ENCODE measurements around the gene KANK2.

DNA sequence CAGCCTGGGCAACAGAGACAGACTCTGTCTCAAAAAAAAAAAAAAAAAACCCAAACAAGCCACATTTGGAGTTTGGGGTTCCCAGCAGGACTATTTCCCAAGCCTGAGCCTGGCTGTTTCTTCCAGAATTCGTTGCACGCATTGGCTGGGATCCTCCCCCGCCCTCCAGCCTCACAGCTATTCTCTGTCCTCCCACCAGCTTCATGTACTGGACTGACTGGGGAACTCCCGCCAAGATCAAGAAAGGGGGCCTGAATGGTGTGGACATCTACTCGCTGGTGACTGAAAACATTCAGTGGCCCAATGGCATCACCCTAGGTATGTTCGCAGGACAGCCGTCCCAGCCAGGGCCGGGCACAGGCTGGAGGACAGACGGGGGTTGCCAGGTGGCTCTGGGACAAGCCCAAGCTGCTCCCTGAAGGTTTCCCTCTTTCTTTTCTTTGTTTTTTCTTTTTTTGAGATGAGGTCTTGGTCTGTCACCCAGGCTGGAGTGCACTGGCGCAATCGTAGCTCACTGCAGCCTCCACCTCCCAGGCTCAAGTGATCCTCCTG, 81.4 kb downstream of the KANK2 start:
- TF ChIP-seq, protein P1, sequence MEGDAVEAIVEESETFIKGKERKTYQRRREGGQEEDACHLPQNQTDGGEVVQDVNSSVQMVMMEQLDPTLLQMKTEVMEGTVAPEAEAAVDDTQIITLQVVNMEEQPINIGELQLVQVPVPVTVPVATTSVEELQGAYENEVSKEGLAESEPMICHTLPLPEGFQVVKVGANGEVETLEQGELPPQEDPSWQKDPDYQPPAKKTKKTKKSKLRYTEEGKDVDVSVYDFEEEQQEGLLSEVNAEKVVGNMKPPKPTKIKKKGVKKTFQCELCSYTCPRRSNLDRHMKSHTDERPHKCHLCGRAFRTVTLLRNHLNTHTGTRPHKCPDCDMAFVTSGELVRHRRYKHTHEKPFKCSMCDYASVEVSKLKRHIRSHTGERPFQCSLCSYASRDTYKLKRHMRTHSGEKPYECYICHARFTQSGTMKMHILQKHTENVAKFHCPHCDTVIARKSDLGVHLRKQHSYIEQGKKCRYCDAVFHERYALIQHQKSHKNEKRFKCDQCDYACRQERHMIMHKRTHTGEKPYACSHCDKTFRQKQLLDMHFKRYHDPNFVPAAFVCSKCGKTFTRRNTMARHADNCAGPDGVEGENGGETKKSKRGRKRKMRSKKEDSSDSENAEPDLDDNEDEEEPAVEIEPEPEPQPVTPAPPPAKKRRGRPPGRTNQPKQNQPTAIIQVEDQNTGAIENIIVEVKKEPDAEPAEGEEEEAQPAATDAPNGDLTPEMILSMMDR (IDR thresholded peaks at IDR 0.05), result no peak
- no peak for TF ChIP-seq FOXM1 (IDR thresholded peaks at IDR 0.05; ENCODE audit: low read depth)
- TF ChIP-seq ELF1 (IDR thresholded peaks at IDR 0.05), result no peak
- TF ChIP-seq, protein P2, sequence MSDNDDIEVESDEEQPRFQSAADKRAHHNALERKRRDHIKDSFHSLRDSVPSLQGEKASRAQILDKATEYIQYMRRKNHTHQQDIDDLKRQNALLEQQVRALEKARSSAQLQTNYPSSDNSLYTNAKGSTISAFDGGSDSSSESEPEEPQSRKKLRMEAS (IDR thresholded peaks at IDR 0.05; ENCODE audit: low read depth), result no peak
- no peak for TF ChIP-seq TEAD4 (IDR thresholded peaks at IDR 0.05; ENCODE audit: borderline replicate concordance, insufficient read depth)
- TF ChIP-seq TAF1 (IDR thresholded peaks at IDR 0.05; ENCODE audit: borderline replicate concordance, low read depth, low read length), result no peak

Measured in SK-N-SH (cell line).